Spleen (tissue), 7 donors: ENCODE measurements around the gene LCNL1.

Source experiments
- POLR2A ChIP-seq, 3 donors: fragments of 450-650 bp; IDR thresholded peaks; one replicate each; pipeline ENCODE4 v1.5.1; 2017; ENCODE audit warnings: antibody characterized with exemption in 3 of 3, mild to moderate bottlenecking in 1 of 3
- POLR2AphosphoS5 ChIP-seq, 3 donors: sonication (generic); formaldehyde crosslinking; IDR thresholded peaks; one replicate each; pipeline ENCODE4 v1.5.1; 2017; ENCODE audit warnings: antibody characterized with exemption in 3 of 3
- TF ChIP-seq, protein P1 (sequence below), 11 experiments: fragments of 200-600 bp in 7 of 11; fragments of 450-650 bp in 4 of 11; sonication (generic) in 4 of 11; IDR thresholded peaks in 8 of 11; conservative IDR thresholded peaks in 3 of 11; 1 replicate in 7 of 11; 2 replicates in 4 of 11; pipeline versions ENCODE4 v1.4.0 to v1.8.0; 2016 to 2021; ENCODE audit warnings: antibody characterized with exemption in 11 of 11, inconsistent platforms in 4 of 11, mild to moderate bottlenecking in 1 of 11
- donor health status: DM: no; HTN: no; CAD: no; lungs with moderate emphysema.
- donor health status: DM: no; HTN: no; CAD: no.
- donor health status: DM: no; HTN: no; CAD: no.

DNA sequence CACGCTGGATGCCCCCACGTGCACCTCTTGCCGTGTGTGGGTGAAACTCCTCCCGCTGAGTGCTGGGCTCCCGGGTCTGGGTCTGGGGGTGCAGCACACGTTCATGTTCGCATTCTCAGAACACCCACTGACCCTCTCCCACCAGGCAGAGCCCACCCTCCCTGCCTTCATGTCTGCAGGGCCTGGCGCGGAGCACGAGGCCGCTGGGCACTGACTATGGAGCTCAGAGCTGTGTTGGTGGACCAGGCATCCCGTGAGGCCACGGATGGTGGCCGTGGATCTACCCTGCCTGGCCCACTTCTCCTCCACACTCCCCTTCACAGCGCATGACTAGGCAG is 21.9 kb upstream of the LCNL1 start:
- TF ChIP-seq, protein P1, sequence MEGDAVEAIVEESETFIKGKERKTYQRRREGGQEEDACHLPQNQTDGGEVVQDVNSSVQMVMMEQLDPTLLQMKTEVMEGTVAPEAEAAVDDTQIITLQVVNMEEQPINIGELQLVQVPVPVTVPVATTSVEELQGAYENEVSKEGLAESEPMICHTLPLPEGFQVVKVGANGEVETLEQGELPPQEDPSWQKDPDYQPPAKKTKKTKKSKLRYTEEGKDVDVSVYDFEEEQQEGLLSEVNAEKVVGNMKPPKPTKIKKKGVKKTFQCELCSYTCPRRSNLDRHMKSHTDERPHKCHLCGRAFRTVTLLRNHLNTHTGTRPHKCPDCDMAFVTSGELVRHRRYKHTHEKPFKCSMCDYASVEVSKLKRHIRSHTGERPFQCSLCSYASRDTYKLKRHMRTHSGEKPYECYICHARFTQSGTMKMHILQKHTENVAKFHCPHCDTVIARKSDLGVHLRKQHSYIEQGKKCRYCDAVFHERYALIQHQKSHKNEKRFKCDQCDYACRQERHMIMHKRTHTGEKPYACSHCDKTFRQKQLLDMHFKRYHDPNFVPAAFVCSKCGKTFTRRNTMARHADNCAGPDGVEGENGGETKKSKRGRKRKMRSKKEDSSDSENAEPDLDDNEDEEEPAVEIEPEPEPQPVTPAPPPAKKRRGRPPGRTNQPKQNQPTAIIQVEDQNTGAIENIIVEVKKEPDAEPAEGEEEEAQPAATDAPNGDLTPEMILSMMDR (IDR thresholded peaks at IDR 0.05 in 8 of 11, conservative IDR thresholded peaks at IDR 0.05 in 3 of 11) = no peak
- no peak for TF ChIP-seq POLR2AphosphoS5 (IDR thresholded peaks at IDR 0.05)
- no peak for TF ChIP-seq POLR2A (IDR thresholded peaks at IDR 0.05)
